ENCODE measurements around the gene BANF2.

DNA sequence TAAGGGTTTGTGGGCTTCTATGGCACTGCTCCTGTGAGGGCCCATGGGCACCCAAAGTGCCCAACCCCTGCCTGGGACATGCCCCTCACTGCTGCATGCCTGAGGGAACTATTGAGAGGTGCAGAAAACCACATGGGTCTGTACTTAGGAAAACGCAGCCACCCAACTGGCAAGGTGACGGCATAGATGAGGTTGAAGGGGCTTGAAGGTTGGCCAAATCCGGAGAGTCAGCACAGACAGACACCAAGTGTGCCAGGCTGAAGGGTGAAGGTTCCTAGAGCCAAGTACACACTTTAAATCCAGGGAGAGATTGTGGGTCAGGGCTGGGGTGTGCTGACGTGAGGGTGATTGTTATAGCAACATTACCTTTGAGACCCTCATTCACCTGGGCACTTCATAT lies 6.2 kb downstream of the BANF2 start:
- no peak for TF ChIP-seq ZNF565 (CRISPR knock-in tag; conservative IDR thresholded peaks at IDR 0.05; ENCODE audit: low read depth)
- no peak for TF ChIP-seq GLIS3 (CRISPR knock-in tag; IDR thresholded peaks at IDR 0.05)
- no peak for TF ChIP-seq ZFP3 (CRISPR knock-in tag; IDR thresholded peaks at IDR 0.05)
- no peak for TF ChIP-seq ZNF70 (CRISPR knock-in tag; IDR thresholded peaks at IDR 0.05)
- TF ChIP-seq CSRNP3 (CRISPR knock-in tag; IDR thresholded peaks at IDR 0.05), result no peak
- TF ChIP-seq ZFP30 (CRISPR knock-in tag; IDR thresholded peaks at IDR 0.05), result no peak
- TF ChIP-seq TCF4 (CRISPR knock-in tag; IDR thresholded peaks at IDR 0.05; ENCODE audit: borderline replicate concordance), result no peak
- no peak for TF ChIP-seq TOX (CRISPR knock-in tag; IDR thresholded peaks at IDR 0.05; ENCODE audit: borderline replicate concordance)
- TF ChIP-seq PATZ1 (CRISPR knock-in tag; IDR thresholded peaks at IDR 0.05; ENCODE audit: borderline replicate concordance), result no peak
- TF ChIP-seq ZNF8 (CRISPR knock-in tag; IDR thresholded peaks at IDR 0.05), result no peak
- no peak for TF ChIP-seq CREB5 (CRISPR knock-in tag; IDR thresholded peaks at IDR 0.05; ENCODE audit: low read depth)
